CMK (cell line): Measurements from ENCODE around the gene AMZ1.

ENCODE experiments used
- DNase-seq: peaks from one replicate; pipeline ENCODE4 v3.0.0-alpha.2; 2010; ENCODE audit warnings: low read depth

The AMZ1 gene, protein sequence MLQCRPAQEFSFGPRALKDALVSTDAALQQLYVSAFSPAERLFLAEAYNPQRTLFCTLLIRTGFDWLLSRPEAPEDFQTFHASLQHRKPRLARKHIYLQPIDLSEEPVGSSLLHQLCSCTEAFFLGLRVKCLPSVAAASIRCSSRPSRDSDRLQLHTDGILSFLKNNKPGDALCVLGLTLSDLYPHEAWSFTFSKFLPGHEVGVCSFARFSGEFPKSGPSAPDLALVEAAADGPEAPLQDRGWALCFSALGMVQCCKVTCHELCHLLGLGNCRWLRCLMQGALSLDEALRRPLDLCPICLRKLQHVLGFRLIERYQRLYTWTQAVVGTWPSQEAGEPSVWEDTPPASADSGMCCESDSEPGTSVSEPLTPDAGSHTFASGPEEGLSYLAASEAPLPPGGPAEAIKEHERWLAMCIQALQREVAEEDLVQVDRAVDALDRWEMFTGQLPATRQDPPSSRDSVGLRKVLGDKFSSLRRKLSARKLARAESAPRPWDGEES

DNA sequence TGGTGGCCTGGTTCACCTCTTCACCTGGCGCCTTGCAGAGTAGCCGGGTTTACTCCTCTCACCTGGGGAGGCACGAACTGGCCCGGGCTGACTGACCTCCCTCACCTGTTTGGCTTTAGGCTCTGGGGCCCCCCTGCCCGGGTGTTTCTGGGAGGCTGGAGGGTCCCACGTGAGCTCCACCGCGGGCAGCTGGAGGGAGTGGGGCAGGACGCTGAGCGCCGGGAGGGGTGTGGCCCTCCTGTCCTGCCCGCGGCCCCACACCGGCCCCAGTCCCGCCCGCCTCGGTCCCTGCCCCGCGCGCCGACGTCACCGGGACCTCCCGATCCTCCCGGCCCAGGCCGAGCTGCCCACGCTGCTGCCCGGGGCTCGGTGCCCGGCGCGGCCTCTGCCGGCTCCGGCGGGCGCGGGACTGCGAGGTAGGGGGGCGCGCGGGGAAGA, at the start of gene AMZ1:
Gene AMZ1, plus strand, starts transcription at position 322 of the 438 bp plus-strand sequence. CDS start 12,250 bp downstream, outside the sequence.
- no peak for DNase-seq

DNA sequence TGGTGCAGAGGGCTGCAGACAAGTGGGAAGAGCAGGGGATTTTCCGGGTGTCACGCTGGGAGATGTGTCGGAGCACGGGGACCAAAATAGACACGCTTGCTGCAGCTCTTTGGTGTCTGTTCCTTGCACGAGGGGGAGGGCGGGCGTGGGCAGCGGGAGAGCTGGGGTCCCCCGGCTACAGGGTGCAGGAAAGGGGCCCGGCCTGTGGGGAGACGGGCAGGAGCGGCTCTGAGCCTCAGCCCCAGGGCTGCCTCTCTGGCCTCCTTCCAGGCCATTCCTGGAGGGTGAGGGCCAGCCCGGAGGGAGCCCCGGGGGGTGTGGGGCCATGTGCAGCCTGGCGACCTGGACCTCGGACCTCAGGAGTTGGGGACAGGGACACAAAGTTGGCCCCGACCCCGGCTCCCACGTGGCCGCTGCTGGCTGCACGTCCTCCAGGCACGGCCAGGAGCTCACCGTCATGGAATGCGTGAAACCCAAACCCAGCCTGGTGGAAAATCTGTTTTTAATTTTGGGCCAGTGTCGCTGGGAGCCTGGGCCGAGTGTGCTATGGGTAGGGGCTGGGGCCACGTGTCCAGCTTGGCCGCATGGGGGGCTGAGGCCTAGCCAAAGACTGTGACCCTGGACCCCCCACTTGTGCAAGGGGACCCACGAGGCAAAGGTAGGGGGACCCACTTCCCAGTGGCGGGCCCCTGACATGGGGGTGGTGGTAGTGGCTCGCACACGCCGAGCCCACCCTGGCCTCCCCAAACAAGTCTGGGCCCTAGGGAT, 49.6 kb upstream of the AMZ1 start:
- no peak for DNase-seq

DNA sequence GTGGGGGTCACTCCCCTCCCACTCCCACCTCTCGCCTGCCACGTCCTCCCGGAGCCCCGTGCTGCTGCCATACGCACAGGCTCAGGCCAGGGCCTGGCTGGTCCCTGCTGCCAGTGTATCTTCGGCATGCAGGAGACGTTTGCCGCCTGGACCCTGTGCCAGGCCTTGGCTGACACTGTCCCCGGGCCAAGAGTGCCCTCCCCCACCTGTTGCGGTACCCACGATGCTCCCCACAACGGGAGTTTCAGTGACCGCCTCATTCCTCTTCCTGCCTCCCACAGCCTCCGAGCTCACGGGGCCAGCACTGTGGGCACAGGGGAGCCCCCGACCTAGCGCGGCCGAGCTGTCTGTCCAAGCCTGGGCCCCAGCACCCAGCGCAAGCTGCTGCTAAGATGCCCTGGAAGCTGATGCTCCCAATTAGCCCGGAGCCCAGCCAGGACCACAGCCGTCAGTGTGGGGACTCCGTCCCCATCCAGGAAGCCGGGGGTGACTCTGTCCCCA, 48.8 kb upstream of the AMZ1 start:
- DNase-seq = no peak

DNA sequence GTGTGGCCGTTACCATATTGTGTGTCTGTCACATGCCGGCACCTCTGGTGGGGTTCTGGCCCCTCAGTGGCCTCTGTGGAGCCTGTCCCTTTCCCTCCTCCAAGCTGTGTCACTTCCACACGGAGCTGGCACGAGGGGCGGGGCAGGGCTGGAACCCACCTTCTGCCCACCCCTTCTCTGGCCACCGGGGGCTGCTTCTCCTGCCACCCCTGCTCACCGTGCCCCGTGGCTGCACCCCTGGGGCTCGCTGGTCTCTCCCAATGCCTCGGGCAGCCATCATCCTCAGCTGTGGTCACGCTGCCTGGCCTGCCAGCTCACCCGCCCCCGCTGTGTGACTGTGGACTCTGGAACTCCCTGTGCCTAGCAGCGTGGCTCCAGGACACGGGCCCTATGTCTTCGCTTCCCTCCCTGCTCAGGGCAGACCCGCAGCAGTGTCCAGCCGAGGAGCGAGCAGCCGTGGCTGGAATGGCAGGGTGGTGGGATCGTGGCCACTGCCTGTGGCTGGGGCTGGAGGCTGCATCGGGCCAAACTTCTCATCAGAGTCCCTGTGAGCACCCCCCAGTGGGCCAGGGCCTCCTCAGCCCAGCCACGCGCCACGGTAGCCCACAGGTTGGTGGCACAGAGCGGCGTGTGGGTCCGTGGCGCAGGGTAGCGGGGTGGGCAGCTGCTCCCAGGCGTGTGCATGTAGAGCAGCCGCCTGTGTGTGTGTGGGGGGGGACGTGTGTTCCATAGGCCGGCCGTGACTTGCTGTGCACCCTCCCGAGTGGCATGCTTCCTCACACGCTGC, 48.1 kb upstream of the AMZ1 start:
- no peak for DNase-seq

DNA sequence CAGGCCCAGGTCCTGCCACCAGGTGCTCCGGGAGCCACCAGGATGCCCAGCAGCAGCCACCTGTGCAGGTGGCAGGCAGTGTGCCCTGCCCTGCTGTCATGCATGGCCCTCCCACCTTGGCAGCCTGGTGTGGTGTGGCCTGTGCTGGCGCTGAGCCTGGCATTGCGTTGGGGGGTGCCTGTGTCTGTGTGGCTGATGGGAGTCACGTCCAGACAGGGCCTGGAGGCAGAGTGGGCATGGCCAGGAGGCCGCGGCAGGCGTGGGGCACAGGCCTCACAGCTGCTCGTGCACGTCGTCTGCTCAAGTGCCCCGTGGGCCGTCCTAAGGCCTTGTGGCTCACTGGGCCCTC, 47.5 kb upstream of the AMZ1 start:
- DNase-seq = no peak

DNA sequence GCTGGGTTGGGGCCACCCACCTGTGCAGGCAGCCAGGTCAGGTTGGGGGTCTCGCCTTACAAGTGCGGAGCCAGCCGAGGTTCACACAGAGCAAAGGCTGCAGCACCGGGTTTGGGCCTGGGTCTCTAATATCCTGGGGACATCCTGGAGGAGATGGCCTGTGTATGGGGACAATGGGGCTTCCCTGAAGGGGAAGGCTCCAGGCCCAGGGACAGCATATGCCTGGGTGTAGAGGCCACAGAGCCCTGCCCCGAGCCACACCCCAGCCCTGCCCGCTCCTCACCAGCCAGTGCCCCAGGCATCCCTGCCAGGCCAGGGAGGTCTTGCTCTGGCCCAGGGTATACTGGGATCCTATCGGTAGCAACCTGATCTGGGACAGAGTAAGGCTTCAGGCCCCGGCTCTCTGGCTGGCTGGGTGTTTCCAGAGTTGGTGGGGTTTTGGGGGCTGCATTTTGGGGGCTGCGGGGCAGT, 47.1 kb upstream of the AMZ1 start:
- no peak for DNase-seq

DNA sequence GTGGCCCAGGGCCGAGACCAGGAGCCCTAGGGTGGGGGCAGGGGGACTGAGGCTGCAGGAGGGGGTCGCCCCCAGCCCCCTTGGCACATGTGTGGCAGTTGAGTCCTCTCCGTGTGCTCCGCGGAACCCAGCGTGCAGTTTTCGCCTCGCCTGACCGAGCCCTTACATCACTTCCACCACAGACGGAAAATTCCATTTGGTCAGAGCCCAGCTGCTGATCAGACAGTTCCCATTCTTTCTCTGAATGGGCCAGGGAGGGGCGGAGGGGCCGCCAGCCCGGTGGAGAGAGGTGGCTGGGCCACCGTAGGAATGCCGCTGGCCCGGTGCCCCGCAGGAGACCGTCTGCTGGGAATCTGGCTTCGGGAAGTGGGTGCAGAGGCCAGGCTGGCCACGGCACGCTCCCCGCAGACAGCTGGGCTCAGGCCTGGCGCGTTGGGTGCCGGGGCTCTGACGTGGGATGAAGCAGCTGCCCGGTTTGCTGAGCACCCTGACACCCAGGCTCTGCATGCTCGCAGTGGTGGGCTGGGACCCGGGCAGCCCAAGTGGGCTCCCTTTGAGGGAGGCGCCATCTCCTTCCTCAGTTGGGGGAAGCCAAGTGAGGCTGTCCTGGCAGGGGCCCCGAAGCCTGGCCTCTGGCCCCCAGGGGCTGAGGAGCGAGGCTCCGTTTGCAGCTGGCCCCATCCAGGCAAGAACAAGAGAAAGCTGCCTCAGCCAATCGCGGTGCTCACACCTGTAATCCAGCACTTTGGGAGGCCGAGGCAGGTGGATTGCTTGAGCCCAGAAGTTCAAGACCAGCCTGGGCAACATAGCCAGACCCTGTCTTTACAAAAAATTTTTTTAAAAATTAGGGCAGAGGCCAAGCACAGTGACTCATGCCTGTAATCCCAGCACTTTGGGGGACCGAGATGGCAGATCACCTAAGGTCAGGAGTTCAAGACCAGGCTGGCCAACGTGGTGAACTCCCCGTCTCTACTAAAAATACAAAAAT, 46.3 kb upstream of the AMZ1 start:
- DNase-seq = no peak

DNA sequence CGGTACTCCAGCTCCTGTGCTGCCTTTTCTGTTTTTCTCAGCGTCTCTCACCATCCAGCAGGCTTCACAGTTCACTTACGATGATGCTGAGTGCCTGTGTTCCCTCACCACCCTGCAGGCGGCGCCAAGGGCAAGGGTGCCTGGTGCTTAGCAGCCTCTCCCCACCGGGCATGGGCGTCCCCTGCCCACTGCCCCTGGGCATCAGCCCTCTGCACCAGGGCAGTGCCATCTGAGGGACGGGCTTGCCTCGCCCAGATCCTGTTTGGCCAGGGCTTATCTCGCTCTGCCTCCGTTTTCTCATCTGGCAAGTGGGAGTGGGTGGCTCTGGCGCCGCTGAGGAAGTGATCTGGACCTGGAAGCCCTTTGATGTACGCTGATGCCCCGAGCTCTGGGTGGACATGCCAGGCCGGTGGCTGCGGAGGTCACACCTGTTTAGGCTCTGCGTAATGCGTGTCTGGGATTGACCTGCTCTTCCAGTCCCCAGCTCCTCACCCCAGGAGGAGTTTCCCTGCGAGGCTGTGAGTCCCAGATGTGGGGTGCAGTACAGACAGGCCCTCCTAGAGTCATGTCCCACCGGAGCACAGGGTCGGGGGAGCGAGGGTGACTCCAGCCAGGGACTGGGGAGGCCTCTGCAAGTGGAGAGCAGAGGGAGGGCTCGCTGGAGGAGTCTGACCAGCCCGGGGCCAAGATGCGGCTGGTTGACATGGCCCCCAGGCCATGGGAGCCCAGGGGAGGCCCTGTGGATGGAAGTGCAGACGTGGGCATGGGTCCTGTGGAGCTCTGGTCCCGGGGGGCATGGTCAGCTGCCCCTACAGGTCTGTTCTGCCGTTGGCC, 44.4 kb upstream of the AMZ1 start:
- no peak for DNase-seq

DNA sequence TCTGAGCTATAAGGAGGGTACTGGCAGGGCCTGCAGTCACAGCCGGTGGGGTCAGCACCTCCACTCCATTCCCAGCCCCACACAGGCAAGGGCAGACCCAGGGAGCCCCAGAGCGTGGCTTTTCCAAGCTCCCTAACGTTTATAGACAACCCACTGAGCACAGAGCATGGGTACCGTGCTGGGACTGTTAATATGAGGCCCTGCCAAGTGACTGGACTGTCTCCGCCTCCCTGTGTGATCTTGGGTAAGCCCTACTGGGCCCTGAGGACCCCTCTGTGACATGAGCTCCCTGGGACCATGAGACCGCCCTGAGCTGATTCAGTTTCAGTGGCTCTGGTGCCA, 43.8 kb upstream of the AMZ1 start:
- DNase-seq = no peak

DNA sequence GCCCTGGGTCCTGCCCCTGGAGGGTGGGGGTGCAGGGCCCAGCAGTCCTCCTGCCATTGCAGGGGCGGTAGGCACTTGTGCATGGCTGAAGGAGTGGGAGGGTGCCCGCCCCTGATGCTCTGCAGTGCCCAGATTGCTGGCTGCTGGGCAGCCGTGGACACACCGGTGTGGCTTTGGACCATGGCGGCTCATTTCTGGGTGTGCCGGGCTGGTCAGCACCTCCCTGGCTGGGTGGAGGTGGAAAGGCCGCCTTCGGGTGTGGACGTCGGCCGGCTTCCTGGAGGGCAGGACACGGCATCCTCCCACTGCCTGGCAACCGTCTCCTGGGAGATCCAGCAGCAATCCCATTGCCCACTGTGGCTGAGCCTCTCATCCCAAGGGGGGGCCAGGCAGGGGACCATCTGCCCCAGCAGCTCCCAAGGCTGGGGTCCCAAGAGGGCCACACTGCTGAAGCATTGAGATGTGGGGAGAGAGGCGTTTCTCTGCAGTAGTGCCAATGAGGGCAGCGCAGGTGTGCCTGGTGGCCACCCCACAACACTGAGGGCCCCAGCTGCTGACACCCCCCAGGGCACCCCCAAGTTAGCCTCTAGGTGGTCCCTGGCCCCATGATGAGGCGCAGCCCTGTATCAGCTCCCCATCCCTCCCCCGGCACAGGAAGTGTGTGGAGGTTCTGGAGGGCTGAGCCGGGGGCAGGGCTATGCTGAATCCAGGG, 43.3 kb upstream of the AMZ1 start:
- no peak for DNase-seq

DNA sequence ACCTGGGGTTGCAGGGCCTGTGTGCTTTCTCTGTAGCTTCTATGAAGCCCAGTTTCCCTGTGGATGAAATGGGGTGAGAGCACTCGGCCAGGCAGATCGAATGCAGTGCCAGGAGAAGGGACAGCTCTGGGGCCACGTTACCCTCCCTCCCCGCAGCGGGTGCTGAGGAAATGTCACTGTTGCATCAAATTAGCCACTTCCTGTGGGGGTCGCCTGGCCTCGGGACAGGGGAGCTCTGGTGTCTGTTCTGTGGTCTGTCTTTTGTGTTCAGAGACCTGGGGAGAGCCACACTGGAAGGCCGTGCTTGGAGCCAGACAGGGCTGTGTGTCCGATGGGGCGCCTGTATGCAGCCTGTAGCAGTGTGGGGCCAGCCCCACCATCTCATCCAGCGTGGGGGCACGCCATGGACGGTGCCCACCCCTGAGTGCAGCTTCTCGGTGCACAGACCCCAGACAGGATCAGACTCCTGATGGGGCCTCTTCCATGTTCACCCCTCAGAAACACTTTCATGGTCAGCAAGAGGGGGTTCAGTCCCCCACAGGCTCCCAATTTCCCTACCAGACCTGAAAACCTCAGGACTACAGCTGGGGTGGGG, 42.6 kb upstream of the AMZ1 start:
- DNase-seq = no peak

DNA sequence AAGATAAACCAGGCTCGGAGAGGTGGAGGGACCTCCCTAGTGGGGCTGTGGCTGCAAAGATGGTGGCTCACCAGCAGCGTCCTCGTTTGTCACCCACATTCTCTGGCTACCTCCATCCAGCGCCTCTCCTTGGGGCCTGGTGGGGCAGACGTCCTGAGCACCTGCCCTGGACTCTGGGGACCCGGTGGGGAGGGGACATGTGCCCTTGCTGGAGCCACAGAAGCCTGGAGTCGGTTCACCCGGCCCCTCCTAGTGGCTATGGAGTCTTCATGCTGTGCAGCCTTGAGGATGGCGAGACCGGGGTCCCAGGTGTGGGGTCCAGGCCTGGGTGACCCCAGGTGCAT, 41.7 kb upstream of the AMZ1 start:
- DNase-seq = no peak

DNA sequence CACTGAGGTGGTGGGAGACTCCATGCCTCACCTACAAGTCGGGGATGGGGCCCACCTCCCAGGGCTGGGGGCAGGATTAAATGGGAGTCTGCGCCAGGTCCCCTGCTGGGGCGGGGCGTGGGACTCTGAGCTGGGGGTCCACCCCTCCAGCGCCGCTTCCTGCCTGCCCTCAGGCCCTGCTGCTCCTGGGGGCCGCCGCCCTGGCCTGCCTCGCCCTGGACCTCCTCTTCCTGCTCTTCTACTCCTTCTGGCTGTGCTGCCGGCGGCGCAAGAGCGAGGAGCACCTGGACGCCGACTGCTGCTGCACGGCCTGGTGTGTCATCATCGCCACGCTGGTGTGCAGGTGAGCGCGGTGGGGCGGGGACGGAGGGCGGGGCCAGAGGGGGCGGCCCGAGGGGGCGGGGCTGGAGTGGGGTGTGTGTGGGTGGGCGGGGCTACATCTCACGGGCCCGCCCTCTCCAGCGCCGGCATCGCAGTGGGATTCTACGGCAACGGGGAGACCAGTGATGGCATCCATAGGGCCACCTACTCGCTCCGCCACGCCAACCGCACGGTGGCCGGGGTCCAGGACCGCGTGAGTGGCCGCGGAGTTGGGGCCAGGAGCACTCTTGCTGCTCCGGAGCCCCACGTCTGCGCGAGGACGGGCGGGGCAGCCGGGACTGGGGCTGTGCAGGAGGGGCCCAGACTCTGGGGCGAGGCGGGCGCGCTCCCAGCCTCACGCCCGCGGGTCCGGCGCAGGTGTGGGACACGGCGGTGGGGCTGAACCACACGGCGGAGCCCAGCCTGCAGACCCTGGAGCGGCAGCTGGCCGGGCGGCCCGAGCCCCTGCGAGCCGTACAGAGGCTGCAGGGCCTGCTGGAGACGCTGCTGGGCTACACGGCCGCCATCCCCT, 41.1 kb upstream of the AMZ1 start:
- no peak for DNase-seq

DNA sequence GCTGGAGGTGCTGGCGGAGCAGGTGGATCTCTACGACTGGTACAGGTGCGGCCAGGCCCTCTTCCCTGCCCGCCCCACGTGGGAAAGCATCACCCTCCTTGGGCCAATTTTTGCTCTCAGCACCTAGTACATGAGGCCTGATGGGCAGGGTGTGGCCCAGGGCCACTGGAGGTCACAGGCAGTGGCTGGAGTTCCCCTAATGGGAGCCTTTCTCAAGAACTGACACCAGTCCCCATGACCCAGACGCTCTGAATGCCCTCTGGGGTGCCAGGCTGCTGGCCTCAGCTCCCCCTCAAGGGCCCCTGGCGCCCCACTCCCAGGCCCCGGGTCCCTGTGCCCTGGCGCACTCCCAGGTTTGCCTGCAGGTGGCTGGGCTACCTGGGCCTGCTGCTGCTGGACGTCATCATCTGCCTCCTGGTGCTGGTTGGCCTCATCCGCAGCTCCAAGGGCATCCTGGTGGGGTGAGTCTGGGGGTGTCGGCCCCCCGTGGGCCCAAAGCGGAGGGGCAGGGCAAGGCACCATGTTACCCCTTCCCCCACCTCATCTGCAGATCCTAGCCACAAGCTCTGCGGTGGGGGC, 40.3 kb upstream of the AMZ1 start:
- no peak for DNase-seq

DNA sequence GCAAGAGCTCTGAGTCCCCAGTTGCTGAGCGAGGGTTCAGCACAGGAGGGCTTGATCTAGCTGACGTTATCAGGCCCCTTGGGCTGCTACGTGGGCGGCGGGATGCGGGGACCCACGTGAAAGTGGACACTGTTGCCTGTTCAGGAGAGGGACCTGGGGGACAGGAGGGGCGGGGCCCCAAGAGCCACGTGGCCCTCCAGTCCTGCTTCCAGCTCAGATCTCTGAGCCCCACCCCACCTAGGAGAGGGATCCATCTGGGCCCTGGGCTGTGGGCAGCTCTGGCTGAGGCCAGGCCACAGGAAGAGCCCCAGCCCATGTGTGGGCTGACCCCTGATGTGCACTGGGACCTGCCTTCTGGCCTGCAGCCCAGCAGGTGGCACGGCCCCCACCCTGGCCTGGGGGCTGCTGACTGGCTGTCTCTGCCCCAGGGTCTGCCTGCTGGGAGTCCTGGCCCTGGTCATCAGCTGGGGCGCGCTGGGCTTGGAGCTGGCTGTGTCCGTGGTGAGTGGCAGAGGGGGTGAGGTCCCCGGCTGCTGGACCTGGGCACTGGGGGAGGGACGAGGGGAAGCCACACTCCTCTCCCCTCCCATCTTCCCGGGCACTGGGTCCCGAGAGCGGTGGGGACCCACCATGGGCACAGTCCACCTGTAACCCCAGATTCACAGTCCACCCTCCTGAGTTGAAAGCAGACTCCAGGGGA, 38.7 kb upstream of the AMZ1 start:
- DNase-seq = no peak

DNA sequence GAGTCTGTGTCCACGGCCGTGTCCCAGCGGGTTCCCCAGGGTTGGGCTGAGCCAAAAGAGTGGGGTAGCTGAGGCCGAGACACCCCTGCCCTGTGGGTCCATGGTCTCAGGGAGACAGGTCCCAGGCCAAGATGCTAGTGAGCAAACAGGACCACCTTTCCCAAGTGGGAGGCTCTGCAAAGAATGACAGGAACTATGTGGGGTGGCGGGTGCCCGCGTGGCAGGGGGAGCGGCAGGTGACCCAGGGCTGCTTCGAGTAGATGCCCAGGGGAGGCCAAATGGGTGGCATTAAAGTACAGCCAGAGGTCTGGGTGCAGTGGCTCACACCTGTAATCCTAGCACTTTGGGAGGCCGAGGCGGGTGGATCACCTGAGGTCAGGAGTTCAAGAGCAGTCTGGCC, 38.0 kb upstream of the AMZ1 start:
- no peak for DNase-seq

DNA sequence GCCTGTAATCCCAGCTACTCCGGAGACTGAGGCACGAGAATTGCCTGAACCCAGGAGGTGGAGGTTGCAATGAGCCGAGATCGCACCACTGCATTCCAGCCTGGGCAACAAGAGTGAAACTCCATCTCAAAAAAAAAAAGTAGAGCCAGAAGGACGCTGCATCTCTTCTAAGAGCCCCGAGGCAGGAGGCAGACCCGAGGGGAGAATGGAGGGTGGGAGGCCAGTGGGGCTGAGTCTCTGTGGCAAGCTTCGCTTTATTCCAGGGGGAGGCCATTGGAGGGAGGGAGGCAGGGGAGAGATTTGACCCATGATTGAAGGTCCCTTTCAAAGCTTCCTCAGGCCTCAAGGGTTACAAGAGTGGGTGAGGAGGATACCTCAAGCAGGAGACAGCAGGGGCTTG, 37.6 kb upstream of the AMZ1 start:
- DNase-seq = no peak
